ENCODE measurements around the gene TXNL1. TPM values are rescaled to one million over a fixed set of nuclear protein-coding genes. Genes with fewer than 3 reads are reported as not detected.

The TXNL1 gene
- total and polyA plus RNA-seq, 2 donors from 2014 or later, result 54.0 to 91.1 TPM

GRCh38 chr18:56580026-56580425, 58.4 kb downstream of the TXNL1 start:
- Histone ChIP-seq H3K27ac (ENCODE audit: low read depth in 2 of 2, low read length in 2 of 2) (no peak overlapping the region), H3K4me3 (ENCODE audit: low read length in 3 of 3) (no peak overlapping the region), H3K27me3 (ENCODE audit: control insufficient read depth, insufficient read depth, low read length) (no peaks in the 10 kb centered on the region), H3K4me1 (ENCODE audit: control insufficient read depth in 2 of 3, insufficient read depth in 2 of 3, low read depth in 1 of 3, low read length in 3 of 3) (peaks cover 0 to 4% (median 0%) of the 10 kb centered on the region in 3 donors), H3K36me3 (ENCODE audit: control insufficient read depth in 2 of 3, insufficient read depth in 3 of 3, low read length in 3 of 3) (no peaks in the 10 kb centered on the region), H3K9me3 (ENCODE audit: control insufficient read depth in 2 of 3, insufficient read depth in 1 of 3, low read length in 3 of 3) (no peaks in the 10 kb centered on the region), H3K9ac (ENCODE audit: low read length in 3 of 3) (no peak overlapping the region)
- FAIRE-seq, result no peak
- DNase-seq, result no peak
- no peak for TF ChIP-seq CTCF (IDR thresholded peaks at IDR 0.05; ENCODE audit: borderline replicate concordance, extremely low read depth, insufficient read depth)
- intact Hi-C loops (cut with DNase I), result no loop called here

- Histone ChIP-seq H3K4me1 (ENCODE audit: control insufficient read depth in 2 of 3, insufficient read depth in 2 of 3, low read depth in 1 of 3, low read length in 3 of 3) (peaks cover 0 to 6% (median 4%) of the 10 kb centered on the region in 3 donors), H3K36me3 (ENCODE audit: control insufficient read depth in 2 of 3, insufficient read depth in 3 of 3, low read length in 3 of 3) (no peaks in the 10 kb centered on the region), H3K9ac (ENCODE audit: low read length in 3 of 3) (no peak overlapping the region), H3K27ac (ENCODE audit: low read depth in 2 of 2, low read length in 2 of 2) (no peak overlapping the region), H3K9me3 (ENCODE audit: control insufficient read depth in 2 of 3, insufficient read depth in 1 of 3, low read length in 3 of 3) (no peaks in the 10 kb centered on the region), H3K27me3 (ENCODE audit: control insufficient read depth, insufficient read depth, low read length) (no peaks in the 10 kb centered on the region), H3K4me3 (ENCODE audit: low read length in 3 of 3) (no peak overlapping the region)
- intact Hi-C loops (cut with DNase I), result loop anchor here (5.0 to 10.0 kb wide), 2 partner anchors 1155 to 1347 kb away; no protein-coding TSS in a partner anchor
- no peak for TF ChIP-seq CTCF (IDR thresholded peaks at IDR 0.05; ENCODE audit: borderline replicate concordance, extremely low read depth, insufficient read depth)
- DNase-seq, result no peak
- FAIRE-seq, result no peak
Observed at GRCh38 chr18:56579451-56579850, 58.9 kb downstream of the TXNL1 start.

GRCh38 chr18:56576826-56577573, 61.4 kb downstream of the TXNL1 start:
- intact Hi-C loops (cut with DNase I), result loop anchor here (5.0 to 10.0 kb wide), 2 partner anchors 1152 to 1345 kb away; no protein-coding TSS in a partner anchor
- FAIRE-seq, result peak; percentile 68
- TF ChIP-seq CTCF (IDR thresholded peaks at IDR 0.05; ENCODE audit: borderline replicate concordance, extremely low read depth, insufficient read depth), result no peak
- peaks cover 0 to 6% (median 6%) of the 10 kb centered on the region in 3 donors for H3K4me1 ChIP-seq (ENCODE audit: control insufficient read depth in 2 of 3, insufficient read depth in 2 of 3, low read depth in 1 of 3, low read length in 3 of 3)
- H3K9ac ChIP-seq (ENCODE audit: low read length in 3 of 3), result no peak overlapping the region
- H3K4me3 ChIP-seq (ENCODE audit: low read length in 3 of 3), result no peak overlapping the region
- H3K36me3 ChIP-seq (ENCODE audit: control insufficient read depth in 2 of 3, insufficient read depth in 3 of 3, low read length in 3 of 3), result no peaks in the 10 kb centered on the region
- no peaks in the 10 kb centered on the region for H3K27me3 ChIP-seq (ENCODE audit: control insufficient read depth, insufficient read depth, low read length)
- DNase-seq, result no peak
- H3K27ac ChIP-seq (ENCODE audit: low read depth in 2 of 2, low read length in 2 of 2), result no peak overlapping the region
- no peaks in the 10 kb centered on the region for H3K9me3 ChIP-seq (ENCODE audit: control insufficient read depth in 2 of 3, insufficient read depth in 1 of 3, low read length in 3 of 3)
